IPS DF 19.7 (cell line): ENCODE measurements around the gene TNFRSF8.
"Not testable (repeated sequence)": the region's sequence is repeated elsewhere in the genome, so short reads cannot be mapped to it uniquely, and the experiment has no call there.

Experiments used
- DNase-seq: peaks from one replicate; pipeline ENCODE4 v3.0.0-alpha.2; 2013; ENCODE audit warnings: low read depth, low spot score

The TNFRSF8 gene

GRCh38 chr1:12063141-12064072, at the start of gene TNFRSF8:
TSS of gene TNFRSF8 (plus strand) at chr1:12063303. CDS start at chr1:12063599, 296 bp downstream.
- DNase-seq: no peak

GRCh38 chr1:12014141-12014991, 48.7 kb upstream of the TNFRSF8 start:
- DNase-seq: no peak

GRCh38 chr1:12015001-12015491, 48.1 kb upstream of the TNFRSF8 start:
- DNase-seq: no peak

GRCh38 chr1:12015499-12015898, 47.6 kb upstream of the TNFRSF8 start:
- no peak for DNase-seq

GRCh38 chr1:12016182-12016581, 46.9 kb upstream of the TNFRSF8 start:
- DNase-seq: no peak

GRCh38 chr1:12019858-12020509, 43.1 kb upstream of the TNFRSF8 start:
- DNase-seq: no peak

- no peak for DNase-seq
Observed at GRCh38 chr1:12021616-12022015, 41.5 kb upstream of the TNFRSF8 start.

- no peak for DNase-seq
Observed at GRCh38 chr1:12022036-12022435, 41.1 kb upstream of the TNFRSF8 start.

GRCh38 chr1:12026586-12026985, 36.5 kb upstream of the TNFRSF8 start:
- DNase-seq: no peak

GRCh38 chr1:12028248-12028647, 34.9 kb upstream of the TNFRSF8 start:
- DNase-seq: no peak

- DNase-seq: no peak
Observed at GRCh38 chr1:12028957-12029511, 34.1 kb upstream of the TNFRSF8 start.

GRCh38 chr1:12029720-12030339, 33.3 kb upstream of the TNFRSF8 start:
- no peak for DNase-seq

- DNase-seq: no peak
Observed at GRCh38 chr1:12031039-12031980, 31.8 kb upstream of the TNFRSF8 start.

GRCh38 chr1:12032161-12032621, 30.9 kb upstream of the TNFRSF8 start:
- DNase-seq: no peak

GRCh38 chr1:12033441-12033840, 29.7 kb upstream of the TNFRSF8 start:
- DNase-seq: not testable (repeated sequence)

GRCh38 chr1:12034381-12034801, 28.7 kb upstream of the TNFRSF8 start:
- no peak for DNase-seq

GRCh38 chr1:12035312-12035711, 27.8 kb upstream of the TNFRSF8 start:
- no peak for DNase-seq

GRCh38 chr1:12037486-12038355, 25.4 kb upstream of the TNFRSF8 start:
- no peak for DNase-seq
